Suppressor macrophage (primary cell): ENCODE data around the gene GFRA4.

Experiments
- DNase-seq, 4 experiments: peaks; one replicate each; pipeline ENCODE4 v3.0.0-alpha.2; 2020 to 2022

Gene GFRA4

DNA sequence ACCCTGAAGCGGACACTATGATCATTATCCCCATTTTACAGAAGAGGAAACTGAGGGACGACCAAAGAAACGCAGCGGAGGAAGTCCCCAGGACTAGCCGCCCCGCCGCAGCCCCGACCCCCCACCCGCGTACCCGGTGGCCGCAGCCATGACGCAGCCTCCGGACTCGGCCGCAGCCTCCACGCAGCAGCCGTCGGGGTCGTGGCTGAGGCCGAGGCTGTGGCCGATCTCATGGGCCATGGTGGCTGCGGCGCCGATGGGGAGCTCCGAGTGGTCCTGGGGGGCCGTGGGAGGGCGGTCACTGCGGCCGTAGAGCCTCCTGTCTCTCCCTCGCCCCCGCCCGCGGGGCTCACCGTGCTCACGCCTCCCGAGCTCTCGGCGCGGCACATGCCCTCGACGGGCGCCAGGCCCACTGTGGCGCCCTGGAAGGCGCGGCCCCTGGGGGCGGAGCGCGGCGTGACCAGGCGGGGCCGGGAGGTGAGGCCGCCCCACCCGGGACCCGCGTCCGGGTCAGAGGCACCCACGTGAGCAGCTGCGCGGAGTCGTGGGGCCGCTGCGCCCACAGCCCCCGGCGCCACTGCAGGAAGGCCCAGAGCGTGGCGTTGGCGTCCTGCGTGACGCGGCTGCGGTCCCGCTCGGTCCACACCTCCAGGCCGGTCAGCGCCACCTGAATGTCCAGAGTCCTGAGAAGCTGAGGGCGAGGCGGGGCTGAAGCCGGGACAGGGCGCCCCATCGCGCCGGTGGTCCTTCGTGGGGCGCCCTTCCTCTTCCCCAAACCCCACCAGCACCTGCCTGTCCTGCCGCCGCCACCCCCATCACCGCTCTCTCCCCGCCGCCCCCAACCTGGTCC, 10.2 kb upstream of the GFRA4 start:
- no peak for DNase-seq

DNA sequence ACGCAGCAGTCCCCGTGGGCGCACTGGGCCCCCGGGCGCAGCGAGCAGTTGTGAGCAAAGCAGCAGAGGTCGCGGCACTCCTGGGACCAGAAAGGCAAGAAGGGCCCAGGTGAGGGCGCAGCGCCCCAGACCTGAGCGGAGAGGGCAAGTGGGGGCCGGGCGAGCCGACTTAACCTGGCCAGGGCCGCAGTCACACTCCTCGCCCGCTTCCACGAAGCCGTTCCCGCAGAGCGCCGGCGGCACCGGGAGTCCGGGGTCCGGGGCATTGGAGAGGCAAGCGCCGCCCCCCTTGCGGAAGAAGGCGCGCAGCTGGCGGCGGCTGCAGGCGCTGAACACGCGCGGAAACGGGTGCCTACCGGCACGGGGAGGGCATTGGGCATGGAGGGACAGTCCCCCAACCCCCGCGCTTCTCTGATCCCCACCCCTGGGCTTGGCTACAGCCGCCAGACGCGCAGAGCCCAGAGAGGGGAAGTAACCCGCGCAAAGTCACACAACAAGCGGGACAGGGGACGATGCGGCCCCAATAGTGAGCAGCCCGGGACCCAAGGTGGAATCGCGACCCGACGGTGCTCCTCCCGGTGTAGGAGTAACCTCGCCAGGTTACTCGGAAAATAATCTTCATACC, 9.5 kb upstream of the GFRA4 start:
- peak; percentile 22 to 62 (median 48) for DNase-seq

DNA sequence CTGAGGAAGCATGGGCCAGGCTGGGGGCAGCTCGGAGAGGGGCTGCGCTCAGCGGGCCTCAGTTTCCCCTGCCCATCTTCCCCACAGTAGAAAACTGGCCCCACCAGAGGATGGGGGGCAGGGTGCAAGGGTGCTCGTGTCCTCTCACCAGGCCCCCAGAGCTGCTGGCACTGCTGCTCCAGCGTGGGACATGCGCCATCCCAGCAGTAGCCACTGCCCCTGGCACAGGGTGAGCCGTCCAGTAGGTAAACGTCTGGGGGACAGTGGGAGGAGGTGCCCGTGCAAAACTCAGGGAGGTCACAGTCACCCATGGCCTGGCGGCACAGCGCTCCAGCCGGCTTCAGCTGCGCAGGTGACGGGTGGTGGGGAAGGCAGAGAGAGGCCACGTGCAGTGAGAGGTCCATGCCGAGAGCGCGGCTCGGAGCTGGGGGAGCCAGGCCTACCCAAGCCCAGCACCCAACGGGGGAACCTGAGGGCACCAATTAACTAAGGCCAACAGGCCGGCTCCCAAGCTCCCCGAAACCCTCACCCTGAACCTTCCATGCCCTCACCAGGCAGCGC, 8.9 kb upstream of the GFRA4 start:
- no peak for DNase-seq

DNA sequence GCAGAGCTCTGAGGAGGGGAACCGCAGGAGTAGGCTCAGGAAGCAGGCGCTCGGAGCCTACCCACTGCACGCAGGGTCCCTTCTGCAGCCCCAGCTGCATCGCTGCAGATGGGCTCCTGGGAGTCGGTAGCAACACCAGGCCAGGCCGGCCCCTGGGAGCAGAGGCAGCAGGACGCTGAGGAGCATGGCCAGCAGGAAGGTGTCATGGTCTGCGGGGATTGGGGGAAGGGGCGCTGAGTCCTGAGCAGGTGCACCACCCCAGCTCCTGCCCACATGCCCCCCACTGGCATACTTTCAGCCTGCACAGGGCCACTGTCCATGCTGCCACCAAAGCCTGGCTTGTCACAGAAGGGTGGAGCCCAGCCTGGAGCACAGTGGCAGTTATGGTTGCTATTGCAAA, 7.7 kb upstream of the GFRA4 start:
- DNase-seq = no peak

DNA sequence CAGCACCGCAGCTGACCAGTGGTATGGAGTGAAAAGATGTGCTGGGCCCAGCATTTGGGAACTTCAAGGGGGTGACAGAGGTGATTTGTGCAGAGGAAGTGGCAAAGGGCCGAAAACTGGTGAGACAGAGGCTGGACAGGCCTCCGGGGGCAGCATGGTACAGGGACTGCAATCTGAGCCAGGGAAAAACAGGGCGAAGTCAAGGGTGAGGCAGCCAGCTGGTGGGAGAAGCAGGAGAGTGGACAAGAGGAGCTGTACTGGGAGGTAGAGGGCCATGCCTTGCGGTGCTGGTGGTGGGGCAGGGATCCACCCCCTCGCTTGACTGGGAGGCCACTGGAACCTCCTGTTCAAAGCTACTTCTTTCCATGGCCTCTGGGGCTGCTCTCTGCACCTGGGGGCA, 7.3 kb upstream of the GFRA4 start:
- DNase-seq = no peak

DNA sequence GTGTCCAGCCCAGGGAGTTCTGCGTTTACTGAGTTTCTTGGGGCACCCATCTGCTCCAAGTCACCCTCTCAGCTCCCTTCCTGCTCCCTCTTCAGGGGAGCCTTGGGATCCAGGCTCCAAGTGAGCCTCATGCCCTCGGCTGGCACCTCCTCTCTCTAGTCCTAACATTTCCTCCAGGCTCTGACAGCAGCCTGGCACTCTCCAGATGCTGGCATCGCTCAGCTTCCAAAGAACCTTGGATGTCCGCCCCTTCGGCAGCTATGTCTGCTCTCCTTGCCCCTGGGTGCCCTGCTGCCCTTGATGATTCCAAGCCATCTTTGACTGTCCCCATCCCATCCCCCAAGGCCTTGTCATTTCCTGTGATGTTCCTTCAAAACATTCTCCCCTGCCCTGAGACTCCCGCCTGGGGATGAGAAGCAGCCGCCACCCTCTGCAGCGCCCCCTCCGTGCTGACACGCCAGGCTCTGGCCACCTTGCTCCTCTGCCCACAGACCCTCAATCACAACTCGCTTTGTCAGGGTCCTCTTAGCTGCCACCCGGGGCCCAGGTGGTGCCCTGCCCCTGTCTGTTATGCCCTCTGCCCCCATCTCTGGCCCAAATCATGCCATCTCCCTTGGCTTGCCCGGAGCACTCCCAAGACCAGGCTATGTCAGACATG, 6.6 kb upstream of the GFRA4 start:
- no peak for DNase-seq

DNA sequence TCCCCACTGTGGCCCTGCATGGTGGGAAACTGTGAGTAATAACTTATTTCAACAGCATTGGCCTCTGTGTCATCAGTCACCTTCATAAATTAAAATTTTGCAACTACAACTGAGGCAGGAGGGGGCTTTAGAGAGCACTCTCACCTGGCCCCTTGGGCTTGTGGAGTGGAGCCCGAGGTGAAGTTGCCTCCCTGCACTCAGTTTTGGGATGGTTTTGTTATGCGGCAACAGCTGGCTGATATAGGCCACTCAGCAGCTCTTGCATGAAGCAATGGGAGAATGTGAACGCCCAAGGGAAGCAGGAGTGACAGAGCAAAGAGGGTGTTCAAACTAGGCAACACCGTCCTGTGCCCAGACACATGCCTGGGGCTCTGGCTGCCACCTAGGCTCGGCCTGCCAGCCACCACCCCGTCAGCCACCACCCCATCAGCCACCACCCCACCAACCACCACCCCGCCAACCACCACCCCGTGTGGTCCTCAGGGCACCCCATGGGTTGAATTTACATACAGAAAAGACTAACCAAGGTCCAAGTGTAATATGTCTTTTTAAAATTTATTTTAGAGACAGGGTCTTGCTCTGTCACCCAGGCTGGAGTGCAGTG, 4.3 kb upstream of the GFRA4 start:
- no peak for DNase-seq

DNA sequence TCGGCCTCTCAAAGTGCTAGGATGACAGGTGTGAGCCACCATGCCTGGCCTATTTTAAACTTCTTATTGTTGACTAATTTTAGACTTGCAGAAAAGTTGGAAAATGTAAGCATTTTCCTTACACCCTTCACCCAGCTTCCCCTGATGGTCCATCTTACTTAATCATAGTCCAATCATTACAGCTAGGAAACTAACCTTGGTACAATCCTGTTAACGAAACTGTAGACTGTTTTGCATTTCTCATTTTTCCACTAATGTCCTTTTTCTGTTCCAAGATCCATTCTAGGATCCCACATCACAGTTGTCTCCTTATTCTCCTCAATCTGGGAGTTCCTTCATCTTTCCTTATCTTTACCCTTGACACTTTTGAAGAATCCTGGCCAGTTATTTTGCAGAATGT, 659 bp upstream of the GFRA4 start:
- DNase-seq = no peak

DNA sequence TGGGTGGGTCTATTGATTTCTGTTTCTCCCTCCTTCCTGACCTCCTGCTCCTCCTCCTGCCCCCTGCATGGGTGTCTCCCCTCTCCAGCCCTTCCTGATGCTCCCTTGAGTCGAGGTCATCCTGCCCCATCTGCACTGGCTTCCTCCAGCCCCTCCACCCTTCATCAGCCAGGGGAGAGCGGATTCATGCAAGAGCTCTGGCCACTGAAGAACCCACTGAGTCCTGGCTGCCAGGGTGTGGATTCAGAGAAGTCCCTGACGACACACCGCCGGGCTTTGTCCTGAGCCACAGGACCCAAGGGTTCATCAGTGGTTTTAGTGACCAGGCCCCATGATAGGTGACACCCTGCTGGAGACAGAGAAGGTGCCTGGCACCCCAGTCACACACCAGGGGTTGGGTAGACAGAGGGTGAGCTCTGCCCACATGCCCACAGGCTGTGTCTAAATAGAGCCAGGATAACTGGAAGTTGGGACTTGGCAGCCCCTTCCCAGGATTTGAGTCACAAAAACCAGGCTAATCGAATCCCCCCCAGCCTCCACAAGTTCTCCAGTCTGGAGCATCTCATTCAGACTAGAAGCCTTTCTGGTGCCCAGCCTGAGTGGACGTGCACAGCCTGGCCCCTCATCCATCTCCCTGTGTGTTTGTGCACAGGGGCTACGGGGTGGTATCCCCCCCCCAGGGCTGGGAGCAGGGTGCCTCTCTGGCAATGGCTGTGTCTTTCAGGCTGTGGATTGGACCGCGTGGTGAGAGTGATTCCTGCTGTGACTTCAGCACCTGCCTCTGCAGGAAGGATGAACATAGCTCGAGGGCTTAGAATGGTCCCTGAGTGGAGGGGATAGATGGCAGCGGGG, 1.2 kb downstream of the GFRA4 start:
- DNase-seq = no peak

DNA sequence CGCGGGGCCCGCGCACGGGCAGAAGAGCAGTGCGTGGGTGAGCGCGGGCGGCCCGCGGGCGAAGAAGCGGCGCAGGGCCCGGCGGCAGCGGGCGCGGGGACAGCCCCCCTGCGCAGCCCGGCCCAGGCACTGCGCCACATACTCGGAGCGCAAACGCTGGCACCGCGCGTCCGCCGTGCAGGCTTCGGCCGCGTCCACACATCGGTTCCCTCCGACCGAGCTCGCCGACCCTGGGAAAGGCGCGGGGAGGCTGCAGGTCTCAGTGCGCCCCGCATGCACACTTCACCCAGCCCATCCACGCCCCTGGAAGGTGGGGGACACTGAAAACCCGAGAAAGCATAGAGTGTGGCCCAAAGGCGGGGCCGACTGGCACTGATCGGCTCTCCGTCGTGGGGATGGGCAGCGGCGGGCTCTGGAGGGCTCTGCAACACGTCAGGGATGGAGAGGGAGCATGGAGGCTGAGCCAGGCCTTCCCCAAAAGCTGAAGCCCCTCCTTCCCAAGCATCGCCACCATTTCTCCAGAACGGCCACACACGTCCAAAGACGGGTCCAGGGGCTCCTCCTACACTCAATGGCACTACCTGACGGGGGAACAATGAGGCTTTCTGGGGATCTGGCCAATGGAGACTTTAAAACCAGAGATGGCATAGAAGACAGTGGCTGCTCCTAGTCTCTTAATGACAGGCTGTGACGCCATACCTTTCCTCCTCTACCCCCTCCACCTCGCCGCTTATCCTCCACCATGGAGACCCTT, 2.0 kb downstream of the GFRA4 start:
- no peak for DNase-seq

DNA sequence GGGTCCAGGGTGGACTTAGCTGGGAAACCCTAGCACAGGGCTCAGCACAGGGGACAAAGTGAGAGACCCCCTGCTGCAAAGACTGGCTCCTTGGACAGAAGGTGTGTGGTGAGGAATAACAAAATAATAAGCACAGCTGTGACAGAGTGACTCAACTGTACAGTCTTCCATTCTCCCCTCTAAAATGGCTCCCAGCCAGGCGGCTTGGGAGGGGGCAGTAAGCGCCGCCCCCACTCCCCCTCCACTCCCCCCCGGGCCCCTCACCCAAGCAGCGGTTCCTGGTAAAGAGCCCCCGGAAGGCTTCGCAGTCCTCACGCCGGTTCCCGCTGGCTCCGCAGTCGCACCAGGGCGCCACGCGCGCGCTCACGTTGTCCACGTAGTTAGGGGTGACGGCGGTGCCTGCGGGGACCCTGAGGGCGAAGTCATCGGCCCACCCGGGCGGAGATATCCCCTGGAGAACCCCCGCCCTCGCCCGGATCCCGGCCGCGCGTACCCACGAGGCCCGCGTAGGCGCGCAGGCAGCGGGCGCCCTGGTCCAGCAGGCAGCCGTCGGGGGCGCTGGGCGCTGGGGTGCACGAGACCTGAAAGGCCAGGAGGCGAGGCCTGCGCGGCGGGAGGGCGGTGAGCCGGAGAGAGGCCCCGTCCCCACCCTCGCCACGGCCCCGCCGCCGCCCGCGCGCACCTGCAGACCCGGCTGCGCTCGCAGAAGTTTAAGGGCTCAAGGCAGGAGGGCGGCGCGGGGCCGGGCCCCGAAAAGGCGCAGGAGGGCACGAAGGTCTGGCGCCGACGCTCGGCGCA, 2.7 kb downstream of the GFRA4 start:
- DNase-seq = no peak

DNA sequence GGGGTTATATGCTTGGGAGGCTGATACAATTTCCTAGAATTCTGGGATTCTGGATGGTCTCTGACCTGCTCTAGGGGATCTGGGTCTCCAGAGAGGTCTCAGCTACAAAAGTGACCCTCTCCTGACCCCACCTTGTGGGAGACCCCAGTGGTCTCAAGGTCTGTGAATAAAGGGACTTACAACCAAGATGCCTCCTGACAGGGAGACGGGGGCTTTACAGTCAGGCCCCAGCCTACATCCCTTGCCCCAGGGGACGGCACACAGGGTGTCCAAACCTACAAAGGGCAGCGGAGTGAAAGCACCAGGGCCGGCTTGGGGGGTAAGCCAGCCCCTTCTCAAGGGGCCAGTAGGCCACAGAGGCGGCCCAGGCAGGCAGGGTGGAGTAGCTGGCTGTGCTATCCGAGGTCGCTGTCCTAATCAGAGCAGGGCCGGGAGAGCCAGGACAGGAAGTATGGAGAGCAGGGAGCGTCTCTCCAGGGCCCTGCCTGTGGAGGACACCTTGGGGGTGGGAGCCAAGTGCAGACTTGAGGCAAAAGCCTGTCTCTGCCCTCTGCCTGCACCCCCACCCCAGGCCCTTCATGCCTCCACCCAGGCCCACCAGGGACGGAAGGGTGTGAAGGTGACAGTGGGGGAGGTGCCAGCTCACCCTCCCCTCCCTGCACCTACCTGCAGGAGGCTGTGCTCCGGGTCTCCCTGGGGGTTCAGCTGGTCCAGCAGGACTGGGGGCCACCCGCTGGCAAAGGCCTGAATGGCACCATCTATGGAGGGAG, 3.5 kb downstream of the GFRA4 start:
- DNase-seq = no peak

DNA sequence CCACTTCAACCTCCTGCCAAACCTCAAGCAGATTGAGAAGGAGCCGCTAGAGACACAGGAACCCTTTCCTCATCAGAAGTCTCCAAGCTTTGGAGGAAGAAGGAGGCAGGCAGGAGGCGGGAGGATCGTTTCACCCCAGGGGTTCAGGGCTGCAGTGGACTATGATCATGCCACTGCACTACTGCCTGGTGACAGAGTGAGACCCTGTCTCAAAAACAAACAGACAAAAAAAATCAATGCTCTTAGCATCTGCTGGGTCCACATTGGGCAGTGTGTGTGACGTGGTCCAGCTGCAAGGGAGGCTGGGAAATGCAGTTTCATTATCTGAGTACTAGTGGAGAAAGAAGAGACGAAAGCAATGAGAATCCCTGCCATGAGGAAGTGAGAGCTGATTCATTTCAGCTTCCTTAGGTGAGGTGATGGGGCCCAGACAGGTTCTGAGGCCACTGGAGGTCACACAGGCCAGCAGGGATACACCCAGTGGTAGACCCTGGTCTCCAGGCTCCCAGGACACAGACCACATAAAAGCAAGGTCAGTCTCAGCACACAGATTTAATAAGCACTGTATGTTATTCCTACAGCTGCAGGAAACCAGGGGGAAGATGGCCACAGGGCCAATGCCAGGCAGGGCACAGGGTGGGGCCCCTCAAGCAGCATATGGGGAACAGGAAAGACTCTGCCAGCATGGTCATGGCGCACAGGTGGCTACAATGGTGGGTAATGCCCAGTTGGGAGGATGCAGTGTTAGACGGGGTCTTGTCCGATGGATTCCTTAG, 4.3 kb downstream of the GFRA4 start:
- peak in 3 of 4 experiments; percentile 21 to 43 (median 41) for DNase-seq

DNA sequence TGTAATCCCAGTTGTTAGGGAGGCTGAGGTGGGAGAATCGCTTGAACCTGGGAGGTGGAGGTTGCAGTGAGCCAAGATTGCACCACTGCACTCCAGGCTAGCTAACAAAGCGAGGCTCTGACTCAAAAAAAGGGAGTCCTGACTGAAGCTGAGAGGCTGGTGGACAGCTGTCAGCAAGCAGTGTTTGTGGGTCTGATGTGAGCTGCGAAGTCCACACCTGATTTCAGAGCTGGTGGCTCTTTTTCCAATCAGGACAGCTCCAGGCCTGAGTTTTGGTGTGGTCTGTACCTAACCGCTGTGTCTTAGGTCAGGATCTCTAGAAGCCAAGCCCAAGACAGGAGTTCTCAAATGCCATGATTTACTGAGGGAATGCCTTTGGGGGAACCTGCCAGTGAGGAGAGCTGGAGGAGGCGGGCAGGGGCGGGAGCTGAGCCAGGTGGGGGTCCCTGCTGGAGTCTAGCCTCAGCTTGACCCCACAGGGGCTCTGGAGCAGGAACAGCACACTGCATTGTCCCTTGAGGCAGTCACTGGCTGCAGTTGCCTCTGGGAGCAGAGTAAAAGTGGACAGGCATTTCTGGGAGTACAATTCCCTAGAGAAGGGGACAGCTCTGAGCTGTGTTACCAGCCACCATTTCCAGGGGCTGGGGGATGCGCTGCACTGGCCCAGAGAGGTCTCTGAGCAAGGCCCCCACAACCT, 5.0 kb downstream of the GFRA4 start:
- DNase-seq = no peak

DNA sequence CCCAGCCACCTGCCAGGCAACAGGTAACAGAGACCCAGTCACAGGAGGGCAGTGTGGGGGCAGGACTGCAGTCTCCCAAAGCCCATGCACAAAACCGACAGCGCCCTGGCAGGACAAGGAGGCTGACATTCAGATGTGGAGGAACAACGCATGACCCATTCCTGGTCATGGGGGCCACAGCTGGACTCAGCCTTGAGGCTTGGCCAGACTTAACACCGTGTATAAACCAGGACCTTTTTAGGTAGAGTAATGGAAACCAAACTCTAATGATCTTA, 8.1 kb downstream of the GFRA4 start:
- no peak for DNase-seq

DNA sequence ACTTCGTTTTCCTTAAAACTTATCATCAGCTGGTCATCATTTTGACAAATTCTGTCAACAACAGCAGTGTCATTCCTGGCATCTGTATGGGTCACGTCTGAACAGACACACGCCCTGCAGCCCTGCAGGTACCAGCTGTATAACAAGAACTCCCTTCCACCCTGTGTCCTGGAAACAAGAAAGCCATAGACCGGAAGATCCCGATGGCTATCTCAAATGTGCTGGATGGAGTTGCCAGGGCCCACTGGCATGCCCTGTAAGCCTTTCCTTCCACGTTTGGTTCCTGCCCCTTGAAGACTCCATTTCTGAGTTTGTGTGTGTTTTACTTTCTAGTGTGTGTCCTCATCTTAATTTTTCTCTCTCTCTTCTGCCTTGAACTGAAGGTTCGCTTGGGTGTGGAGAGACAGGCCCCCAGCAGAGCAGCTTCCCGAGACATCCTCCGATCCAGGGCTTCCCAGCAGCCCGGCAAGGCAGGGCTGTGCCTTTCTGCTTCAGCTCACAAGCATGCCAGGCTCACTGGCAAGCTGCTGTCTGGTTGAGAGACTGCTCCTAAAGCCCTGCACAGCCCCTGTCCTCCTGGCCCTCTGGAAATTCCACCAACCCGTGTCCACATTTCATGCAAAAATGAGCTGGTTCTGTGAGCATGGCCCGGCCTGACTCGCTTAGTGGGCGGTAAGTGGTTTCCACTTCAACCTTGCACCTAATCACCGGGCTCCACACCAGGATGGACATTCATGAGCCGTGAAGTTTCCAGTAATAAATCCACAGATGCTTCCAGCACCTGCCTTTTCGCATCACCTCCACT, 8.7 kb downstream of the GFRA4 start:
- no peak for DNase-seq

DNA sequence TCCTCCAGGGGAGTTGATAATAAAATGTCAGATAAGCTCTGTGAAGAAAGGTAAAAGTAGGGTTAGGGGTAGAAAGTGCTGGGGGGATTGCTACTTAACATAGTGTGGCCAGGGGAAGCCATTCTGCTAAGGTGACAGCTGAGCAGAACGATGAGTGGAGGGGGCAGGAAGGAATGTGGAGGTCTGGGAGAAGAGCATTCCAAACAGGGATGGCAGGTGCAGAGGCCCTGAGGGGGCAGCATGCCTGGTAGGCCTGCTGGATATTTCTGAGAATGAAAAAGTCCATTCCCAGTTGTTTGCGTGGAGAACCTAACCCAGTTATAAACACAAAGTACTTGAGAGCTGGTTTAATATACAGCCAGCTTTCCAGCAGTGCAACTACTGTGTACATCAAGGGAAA, 9.3 kb downstream of the GFRA4 start:
- no peak for DNase-seq
